ENCODE data around the gene KIF5A. TPM values are rescaled to one million over a fixed set of nuclear protein-coding genes. Genes with fewer than 3 reads are reported as not detected.
"Not testable (repeated sequence)": the region's sequence is repeated elsewhere in the genome, so short reads cannot be mapped to it uniquely, and the experiment has no call there.

Gene KIF5A
- total and polyA plus RNA-seq, 5 donors from 2014 or later = 0.05 to 0.72 (median 0.06) TPM; not detected in 2

DNA sequence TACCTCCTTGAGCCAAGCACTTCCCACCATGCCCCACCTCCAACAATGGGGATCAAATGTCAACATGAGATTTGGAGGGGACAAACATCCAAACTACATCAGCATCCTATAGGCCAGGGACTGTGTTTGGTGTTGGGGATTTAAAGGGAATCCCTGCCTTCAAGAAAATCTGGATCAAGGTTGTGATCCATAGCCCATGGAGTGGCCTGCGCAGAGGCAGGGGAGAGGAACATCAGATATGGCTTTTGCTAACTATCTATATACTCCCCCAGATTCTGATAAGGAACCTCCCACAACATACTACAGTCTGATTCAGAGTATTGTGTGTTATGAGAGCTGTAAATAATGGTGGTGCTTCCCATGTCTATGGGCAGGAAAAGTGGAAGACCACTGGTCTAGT lies 5.1 kb downstream of the KIF5A start:
- Mint-ChIP-seq H3K4me1 (peaks cover 0 to 8% (median 3%) of the 10 kb centered on the region in 4 donors), H3K27ac (no peak overlapping the region), H3K36me3 (no peaks in the 10 kb centered on the region), H3K27me3 (peaks cover 28% of the 10 kb centered on the region), H3K9me3 (no peaks in the 10 kb centered on the region), H3K4me3 (no peak overlapping the region)
- DNase-seq (no peak), ATAC-seq (ENCODE audit: low read depth in 2 of 2) (no peak)
- no peak overlapping the region for H3K27ac ChIP-seq (ENCODE audit: insufficient read depth, low read length, poor library complexity, severe bottlenecking)
- H3K4me3 ChIP-seq (ENCODE audit: low read depth, low read length) = no peak overlapping the region
- no peaks in the 10 kb centered on the region for H3K9me3 ChIP-seq (ENCODE audit: control insufficient read depth in 2 of 2, low read length in 2 of 2)
- peaks cover 5% of the 10 kb centered on the region for H3K4me1 ChIP-seq (ENCODE audit: control insufficient read depth, insufficient read depth, low read length, poor library complexity, severe bottlenecking)
- no peaks in the 10 kb centered on the region for H3K36me3 ChIP-seq (ENCODE audit: control insufficient read depth, insufficient read depth, low read length)
- H3K27me3 ChIP-seq (ENCODE audit: control insufficient read depth, insufficient read depth, low read length) = peaks cover 2% of the 10 kb centered on the region

DNA sequence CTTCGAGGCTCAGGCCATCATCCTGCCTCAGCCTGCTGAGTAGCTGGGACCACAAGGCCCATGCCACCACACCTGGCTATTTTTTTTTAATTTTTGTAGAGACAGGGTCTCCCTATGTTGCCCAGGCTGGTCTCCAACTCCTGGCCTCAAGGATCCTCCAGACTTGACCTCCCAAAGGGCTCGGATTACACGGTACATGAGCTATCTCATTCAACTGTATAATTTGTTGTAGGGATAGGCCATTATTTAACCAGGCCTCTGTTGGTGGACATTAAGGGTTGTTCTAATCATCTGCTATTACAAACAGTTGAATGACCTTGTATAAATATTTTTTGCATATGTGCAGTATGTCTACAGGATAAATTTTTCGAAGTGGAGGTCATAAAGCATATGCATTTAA lies 9.0 kb downstream of the KIF5A start:
- no peaks in the 10 kb centered on the region for H3K27me3 ChIP-seq (ENCODE audit: control insufficient read depth, insufficient read depth, low read length)
- H3K4me3 ChIP-seq (ENCODE audit: low read depth, low read length) = no peak overlapping the region
- no peak for ATAC-seq (ENCODE audit: low read depth in 2 of 2)
- peaks cover 27% of the 10 kb centered on the region for H3K27me3 Mint-ChIP-seq
- no peaks in the 10 kb centered on the region for H3K36me3 Mint-ChIP-seq
- no peak overlapping the region for H3K4me3 Mint-ChIP-seq
- peak overlapping the region in 1 of 3 donors; percentile 38 for H3K27ac Mint-ChIP-seq
- peaks cover 0 to 5% (median 1%) of the 10 kb centered on the region in 4 donors for H3K4me1 Mint-ChIP-seq
- no peaks in the 10 kb centered on the region for H3K9me3 Mint-ChIP-seq
- no peaks in the 10 kb centered on the region for H3K9me3 ChIP-seq (ENCODE audit: control insufficient read depth in 2 of 2, low read length in 2 of 2)
- no peaks in the 10 kb centered on the region for H3K36me3 ChIP-seq (ENCODE audit: control insufficient read depth, insufficient read depth, low read length)
- H3K27ac ChIP-seq (ENCODE audit: insufficient read depth, low read length, poor library complexity, severe bottlenecking) = no peak overlapping the region
- no peak for DNase-seq
- no peaks in the 10 kb centered on the region for H3K4me1 ChIP-seq (ENCODE audit: control insufficient read depth, insufficient read depth, low read length, poor library complexity, severe bottlenecking)

GRCh38 chr12:57560516-57560915 lies 10.7 kb downstream of the KIF5A start:
- Histone ChIP-seq H3K27me3 (ENCODE audit: control insufficient read depth, insufficient read depth, low read length) (no peaks in the 10 kb centered on the region), H3K9me3 (ENCODE audit: control insufficient read depth in 2 of 2, low read length in 2 of 2) (no peaks in the 10 kb centered on the region), H3K4me1 (ENCODE audit: control insufficient read depth, insufficient read depth, low read length, poor library complexity, severe bottlenecking) (no peaks in the 10 kb centered on the region), H3K36me3 (ENCODE audit: control insufficient read depth, insufficient read depth, low read length) (no peaks in the 10 kb centered on the region), H3K27ac (ENCODE audit: insufficient read depth, low read length, poor library complexity, severe bottlenecking) (no peak overlapping the region), H3K4me3 (ENCODE audit: low read depth, low read length) (no peak overlapping the region)
- DNase-seq (no peak), ATAC-seq (ENCODE audit: low read depth in 2 of 2) (no peak)
- Mint-ChIP-seq H3K27ac (no peak overlapping the region), H3K36me3 (no peaks in the 10 kb centered on the region), H3K4me3 (no peak overlapping the region), H3K4me1 (peaks cover 0 to 5% (median 1%) of the 10 kb centered on the region in 4 donors), H3K27me3 (peaks cover 23% of the 10 kb centered on the region), H3K9me3 (no peaks in the 10 kb centered on the region)

- H3K4me3 Mint-ChIP-seq; H3K4me3 ChIP-seq (ENCODE audit: low read depth, low read length): not testable (repeated sequence)
Observed at GRCh38 chr12:57561117-57561516, 11.3 kb downstream of the KIF5A start.

DNA sequence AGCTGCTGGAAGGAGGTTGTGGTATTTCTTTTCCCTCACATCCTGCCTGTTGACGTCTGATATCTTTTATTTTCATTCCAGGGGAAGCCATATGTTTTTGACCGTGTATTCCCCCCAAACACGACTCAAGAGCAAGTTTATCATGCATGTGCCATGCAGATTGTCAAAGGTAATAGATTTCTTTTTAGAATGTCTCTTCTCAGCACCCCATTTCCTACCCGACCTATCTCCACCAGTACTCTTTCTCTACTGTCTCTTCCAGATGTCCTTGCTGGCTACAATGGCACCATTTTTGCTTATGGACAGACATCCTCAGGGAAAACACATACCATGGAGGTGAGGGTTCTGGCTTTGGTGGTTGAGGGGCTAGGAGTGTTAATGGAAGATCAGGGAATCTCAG lies 13.5 kb downstream of the KIF5A start:
- peaks cover 0 to 5% (median 1%) of the 10 kb centered on the region in 4 donors for H3K4me1 Mint-ChIP-seq
- H3K27ac ChIP-seq (ENCODE audit: insufficient read depth, low read length, poor library complexity, severe bottlenecking) = no peak overlapping the region
- no peaks in the 10 kb centered on the region for H3K9me3 ChIP-seq (ENCODE audit: control insufficient read depth in 2 of 2, low read length in 2 of 2)
- H3K36me3 ChIP-seq (ENCODE audit: control insufficient read depth, insufficient read depth, low read length) = no peaks in the 10 kb centered on the region
- ATAC-seq (ENCODE audit: low read depth in 2 of 2) (no peak), DNase-seq (no peak)
- no peak overlapping the region for H3K4me3 ChIP-seq (ENCODE audit: low read depth, low read length)
- H3K4me1 ChIP-seq (ENCODE audit: control insufficient read depth, insufficient read depth, low read length, poor library complexity, severe bottlenecking) = no peaks in the 10 kb centered on the region
- H3K36me3 Mint-ChIP-seq = no peaks in the 10 kb centered on the region
- H3K27me3 ChIP-seq (ENCODE audit: control insufficient read depth, insufficient read depth, low read length) = no peaks in the 10 kb centered on the region
- no peaks in the 10 kb centered on the region for H3K9me3 Mint-ChIP-seq
- H3K27ac Mint-ChIP-seq = no peak overlapping the region
- H3K4me3 Mint-ChIP-seq = no peak overlapping the region
- H3K27me3 Mint-ChIP-seq = peaks cover 23% of the 10 kb centered on the region

More at GRCh38 chr12:57561117-57561516, 11.3 kb downstream of the KIF5A start:
- DNase-seq; ATAC-seq (ENCODE audit: low read depth in 2 of 2); H3K36me3 ChIP-seq (ENCODE audit: control insufficient read depth, insufficient read depth, low read length); H3K4me1 Mint-ChIP-seq; H3K9me3 Mint-ChIP-seq; H3K9me3 ChIP-seq (ENCODE audit: control insufficient read depth in 2 of 2, low read length in 2 of 2); H3K27me3 ChIP-seq (ENCODE audit: control insufficient read depth, insufficient read depth, low read length); H3K27ac Mint-ChIP-seq; H3K36me3 Mint-ChIP-seq; H3K27ac ChIP-seq (ENCODE audit: insufficient read depth, low read length, poor library complexity, severe bottlenecking); H3K4me1 ChIP-seq (ENCODE audit: control insufficient read depth, insufficient read depth, low read length, poor library complexity, severe bottlenecking): not testable (repeated sequence)
- H3K27me3 Mint-ChIP-seq = peaks cover 23% of the 10 kb centered on the region

GRCh38 chr12:57564178-57564740 lies 14.4 kb downstream of the KIF5A start:
- Histone ChIP-seq H3K9me3 (ENCODE audit: control insufficient read depth in 2 of 2, low read length in 2 of 2) (no peaks in the 10 kb centered on the region), H3K27me3 (ENCODE audit: control insufficient read depth, insufficient read depth, low read length) (no peaks in the 10 kb centered on the region), H3K4me1 (ENCODE audit: control insufficient read depth, insufficient read depth, low read length, poor library complexity, severe bottlenecking) (no peaks in the 10 kb centered on the region), H3K4me3 (ENCODE audit: low read depth, low read length) (no peak overlapping the region), H3K27ac (ENCODE audit: insufficient read depth, low read length, poor library complexity, severe bottlenecking) (no peak overlapping the region), H3K36me3 (ENCODE audit: control insufficient read depth, insufficient read depth, low read length) (no peaks in the 10 kb centered on the region)
- H3K27me3 Mint-ChIP-seq = peaks cover 23% of the 10 kb centered on the region
- H3K9me3 Mint-ChIP-seq = no peaks in the 10 kb centered on the region
- H3K27ac Mint-ChIP-seq = no peak overlapping the region
- no peak overlapping the region for H3K4me3 Mint-ChIP-seq
- H3K36me3 Mint-ChIP-seq = no peaks in the 10 kb centered on the region
- ATAC-seq (ENCODE audit: low read depth in 2 of 2) (no peak), DNase-seq (no peak)
- H3K4me1 Mint-ChIP-seq = peaks cover 0 to 5% (median 1%) of the 10 kb centered on the region in 4 donors

GRCh38 chr12:57568838-57569237 lies 19.0 kb downstream of the KIF5A start:
- ATAC-seq (ENCODE audit: low read depth in 2 of 2) (no peak), DNase-seq (no peak)
- no peaks in the 10 kb centered on the region for H3K9me3 ChIP-seq (ENCODE audit: control insufficient read depth in 2 of 2, low read length in 2 of 2)
- no peak overlapping the region for H3K27ac Mint-ChIP-seq
- peak overlapping the region in 1 of 4 donors; percentile 73 for H3K4me3 Mint-ChIP-seq
- H3K4me1 ChIP-seq (ENCODE audit: control insufficient read depth, insufficient read depth, low read length, poor library complexity, severe bottlenecking) = no peaks in the 10 kb centered on the region
- no peaks in the 10 kb centered on the region for H3K36me3 Mint-ChIP-seq
- H3K27me3 Mint-ChIP-seq = peaks cover 3% of the 10 kb centered on the region
- H3K27me3 ChIP-seq (ENCODE audit: control insufficient read depth, insufficient read depth, low read length) = no peaks in the 10 kb centered on the region
- H3K9me3 Mint-ChIP-seq = no peaks in the 10 kb centered on the region
- H3K27ac ChIP-seq (ENCODE audit: insufficient read depth, low read length, poor library complexity, severe bottlenecking) = no peak overlapping the region
- H3K4me3 ChIP-seq (ENCODE audit: low read depth, low read length) = no peak overlapping the region
- no peaks in the 10 kb centered on the region for H3K36me3 ChIP-seq (ENCODE audit: control insufficient read depth, insufficient read depth, low read length)
- H3K4me1 Mint-ChIP-seq = no peaks in the 10 kb centered on the region

DNA sequence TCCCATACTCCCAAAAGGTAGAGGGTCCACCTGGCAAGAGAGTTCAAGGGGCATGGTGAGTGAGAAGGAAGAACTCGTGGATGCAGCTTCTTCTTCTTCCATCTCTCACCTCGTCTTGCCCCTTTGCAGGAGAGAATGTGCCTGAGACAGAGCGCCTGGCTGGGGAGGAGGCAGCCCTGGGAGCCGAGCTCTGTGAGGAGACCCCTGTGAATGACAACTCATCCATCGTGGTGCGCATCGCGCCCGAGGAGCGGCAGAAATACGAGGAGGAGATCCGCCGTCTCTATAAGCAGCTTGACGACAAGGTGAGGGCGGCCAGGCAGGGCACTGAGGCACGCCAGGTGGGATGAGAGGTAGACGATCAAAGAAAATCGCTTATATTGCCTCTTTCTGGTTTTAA lies 20.0 kb downstream of the KIF5A start:
- Histone ChIP-seq H3K4me1 (ENCODE audit: control insufficient read depth, insufficient read depth, low read length, poor library complexity, severe bottlenecking) (no peaks in the 10 kb centered on the region), H3K9me3 (ENCODE audit: control insufficient read depth in 2 of 2, low read length in 2 of 2) (no peaks in the 10 kb centered on the region)

More for the DNA sequence above, 20.0 kb downstream of the KIF5A start:
- Mint-ChIP-seq H3K4me1 (no peaks in the 10 kb centered on the region), H3K4me3 (no peak overlapping the region), H3K36me3 (no peaks in the 10 kb centered on the region), H3K27me3 (no peaks in the 10 kb centered on the region), H3K27ac (no peak overlapping the region), H3K9me3 (no peaks in the 10 kb centered on the region)
- Histone ChIP-seq H3K27ac (ENCODE audit: insufficient read depth, low read length, poor library complexity, severe bottlenecking) (no peak overlapping the region), H3K36me3 (ENCODE audit: control insufficient read depth, insufficient read depth, low read length) (no peaks in the 10 kb centered on the region), H3K27me3 (ENCODE audit: control insufficient read depth, insufficient read depth, low read length) (no peaks in the 10 kb centered on the region), H3K4me3 (ENCODE audit: low read depth, low read length) (no peak overlapping the region)
- no peak for DNase-seq
- ATAC-seq (ENCODE audit: low read depth in 2 of 2) = no peak
